GM18502 (cell line): ENCODE measurements around the gene HHAT.

Experiments
- ATAC-seq: cut with Tn5 transposase; IDR thresholded peaks from one replicate; pipeline ENCODE4 v1.9.1; 2021; ENCODE audit warnings: mild to moderate bottlenecking; ENCODE audit not compliant: unreplicated experiment, poor library complexity

The HHAT gene

GRCh38 chr1:210328746-210329503 lies at the start of gene HHAT:
Gene HHAT (plus strand): TSS chr1:210328902. CDS start chr1:210348976, 20,074 bp downstream.
- ATAC-seq, result peak; percentile 68

- ATAC-seq, result no peak
Observed at GRCh38 chr1:210280221-210280620, 48.5 kb upstream of the HHAT start.

DNA sequence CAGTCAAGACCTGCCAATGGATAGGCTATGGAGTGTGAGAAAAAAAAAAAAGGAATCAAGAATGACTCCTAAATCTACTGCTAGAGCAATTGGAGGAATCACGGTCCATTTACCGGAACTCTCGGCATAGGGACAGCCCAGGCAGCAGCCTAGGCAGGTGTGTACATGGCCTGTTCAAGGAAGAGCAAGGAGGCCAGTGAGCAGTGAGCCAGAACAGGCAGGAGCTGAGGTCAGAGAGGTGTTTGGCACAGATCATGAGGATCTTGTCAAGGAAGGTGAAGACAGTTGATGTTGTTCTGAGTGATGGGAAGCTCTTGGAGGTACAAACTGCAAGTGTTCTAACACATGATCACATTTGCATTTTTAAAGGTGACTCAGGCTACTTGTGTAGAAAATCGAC lies 40.6 kb upstream of the HHAT start:
- no peak for ATAC-seq

DNA sequence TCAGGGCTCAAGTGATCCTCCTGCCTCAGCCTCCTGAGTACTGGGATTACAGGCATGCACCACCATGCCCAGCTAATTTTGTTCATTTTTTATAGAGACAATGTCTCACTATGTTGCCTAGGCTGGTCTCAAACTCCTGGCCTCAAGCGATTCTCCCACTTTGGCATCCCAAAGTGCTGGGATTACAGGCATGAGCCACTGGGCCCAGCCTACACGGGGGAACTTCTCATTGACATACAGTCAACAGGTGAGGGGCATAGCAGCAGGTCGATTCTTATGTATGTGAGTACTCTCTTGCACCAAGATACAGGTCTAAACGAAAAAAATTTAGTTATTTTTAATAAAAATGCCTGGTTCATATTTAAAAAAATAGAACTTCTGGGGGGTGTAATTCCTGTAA lies 39.5 kb upstream of the HHAT start:
- no peak for ATAC-seq

DNA sequence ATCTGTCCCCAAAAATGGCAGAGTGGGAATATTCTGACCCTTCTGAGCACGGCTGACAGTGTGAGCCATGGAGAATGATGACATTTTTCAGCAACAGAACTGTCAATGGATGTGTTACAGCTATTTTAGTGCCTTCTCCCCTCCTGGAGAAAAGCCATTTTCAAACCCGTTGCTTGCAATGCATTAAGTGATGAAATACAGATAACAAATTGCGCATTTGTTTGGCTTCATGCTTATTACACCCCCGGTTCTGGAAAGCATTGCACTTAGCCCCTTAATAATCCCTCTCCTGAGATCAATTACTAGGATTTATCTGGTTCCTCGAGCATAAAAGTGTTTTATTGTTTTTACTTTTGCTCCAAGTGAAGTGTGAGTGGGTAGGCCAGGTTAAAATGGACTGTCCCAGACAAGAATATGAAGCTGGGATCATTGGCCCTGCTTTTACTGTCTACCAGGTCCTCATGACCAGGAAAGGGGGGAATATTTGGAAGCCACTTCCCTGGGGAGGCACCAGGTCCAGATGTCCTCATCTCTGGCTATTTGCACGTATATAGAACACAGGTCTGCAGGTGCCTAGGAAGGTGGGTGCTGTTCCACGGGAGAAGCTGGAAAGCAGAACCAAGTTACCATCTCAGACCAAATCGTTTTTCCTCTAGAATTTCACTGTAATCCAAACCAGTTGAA lies 37.5 kb upstream of the HHAT start:
- ATAC-seq, result no peak

GRCh38 chr1:210291786-210292230 lies 36.9 kb upstream of the HHAT start:
- ATAC-seq, result no peak

DNA sequence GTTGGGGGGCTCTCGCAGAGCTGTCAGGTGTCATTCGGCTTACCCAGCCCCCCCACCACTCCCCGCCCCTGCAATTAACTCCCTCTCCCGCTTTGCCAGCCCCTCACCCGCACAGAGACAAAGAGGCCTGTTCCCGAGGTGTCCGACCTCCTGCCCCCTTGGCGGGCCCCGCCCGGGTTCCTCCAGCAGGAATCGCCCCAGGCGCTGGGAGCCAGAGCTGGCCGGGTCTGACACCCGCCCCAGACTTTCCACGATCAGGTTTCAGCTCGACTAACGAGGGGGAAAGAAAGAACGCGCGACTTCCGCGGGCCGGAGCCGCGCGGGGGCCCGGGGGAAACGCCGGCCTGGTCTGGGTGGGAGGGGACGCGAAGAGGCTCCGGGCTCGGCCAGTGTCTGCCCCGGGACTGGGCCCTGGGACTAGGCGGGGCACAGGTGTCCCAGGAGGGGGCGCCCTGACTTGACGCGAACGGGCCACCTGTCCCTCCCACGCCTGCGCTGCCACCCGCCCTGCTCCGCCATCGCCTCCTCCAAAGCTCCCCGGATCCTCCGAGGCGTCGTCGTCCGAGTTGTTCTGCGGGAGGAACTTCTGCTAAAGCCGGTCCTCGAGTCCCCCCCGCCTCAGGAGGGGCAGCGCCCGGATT lies 36.4 kb upstream of the HHAT start:
- ATAC-seq, result peak; percentile 79

GRCh38 chr1:210293171-210293607 lies 35.5 kb upstream of the HHAT start:
- ATAC-seq, result no peak

GRCh38 chr1:210294999-210295745 lies 33.5 kb upstream of the HHAT start:
- no peak for ATAC-seq

DNA sequence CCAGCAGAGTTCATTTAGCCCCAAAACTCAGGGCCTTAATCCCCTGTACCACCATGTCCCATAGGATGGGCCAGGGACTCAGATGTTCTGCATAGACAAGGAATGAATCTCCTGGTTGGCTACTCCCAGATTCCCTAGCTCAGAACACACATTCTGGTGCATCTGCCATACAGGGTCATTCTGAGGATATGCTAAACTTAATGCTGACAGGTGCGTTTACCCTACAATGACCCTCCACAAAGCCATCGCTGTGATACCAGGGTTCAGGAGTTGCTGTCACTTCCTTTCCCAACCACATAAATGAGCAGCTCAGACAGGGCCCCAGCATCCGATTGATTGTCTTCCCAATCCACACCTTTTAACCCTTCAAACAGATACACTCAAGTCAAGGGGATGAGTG lies 32.0 kb upstream of the HHAT start:
- ATAC-seq, result no peak

DNA sequence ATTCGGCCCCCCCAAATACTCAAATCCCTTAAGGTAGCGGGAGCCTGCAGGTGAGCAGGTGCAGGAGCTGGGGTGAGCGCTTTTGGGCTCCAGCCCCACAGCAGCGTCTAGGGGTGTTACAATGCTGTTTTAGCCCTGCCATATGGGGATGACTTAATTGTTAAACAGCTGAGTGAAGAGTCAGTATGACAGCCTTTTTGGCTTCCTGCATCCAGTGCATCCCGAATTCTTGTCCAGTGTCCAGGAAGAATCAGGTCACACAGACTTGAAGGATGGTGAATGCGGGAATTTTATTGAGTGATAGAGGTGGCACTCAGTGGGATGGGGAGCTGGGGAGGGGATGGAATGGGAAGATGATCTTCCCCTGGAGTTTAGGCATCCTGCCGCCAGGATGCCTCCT lies 30.4 kb upstream of the HHAT start:
- ATAC-seq, result no peak

- no peak for ATAC-seq
Observed at GRCh38 chr1:210298936-210299335, 29.8 kb upstream of the HHAT start.

- ATAC-seq, result no peak
Observed at GRCh38 chr1:210299501-210299900, 29.2 kb upstream of the HHAT start.

DNA sequence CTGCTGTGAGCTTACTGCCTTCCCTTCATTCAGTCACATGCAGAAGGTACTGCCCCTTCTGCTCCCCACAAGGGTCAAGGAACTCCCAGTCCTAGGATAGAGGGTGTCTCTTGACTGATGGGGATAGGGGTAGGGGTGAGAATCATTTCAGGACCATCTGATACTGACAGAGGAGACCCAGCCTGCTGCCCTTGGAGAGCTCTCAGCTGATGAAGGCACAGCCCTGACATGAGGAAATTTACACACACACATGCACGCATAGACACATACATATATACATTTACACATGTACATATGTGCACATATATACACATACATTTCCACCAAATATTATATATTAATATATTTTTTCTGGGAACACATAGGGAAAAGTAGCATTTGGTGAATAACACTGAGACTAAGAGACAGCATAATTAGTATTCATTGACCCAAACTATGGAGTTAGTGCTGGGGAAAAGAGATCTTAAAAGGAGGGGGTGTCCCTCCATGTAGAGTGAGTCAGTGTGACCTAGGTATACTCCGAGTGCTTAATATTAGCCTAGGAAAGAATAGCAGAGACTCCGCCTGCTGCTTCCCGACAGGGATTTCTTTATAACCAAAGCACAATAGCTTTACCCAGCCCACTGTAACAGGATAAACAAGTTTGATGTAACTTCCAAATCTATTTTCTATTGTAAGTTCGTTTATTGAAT lies 27.6 kb upstream of the HHAT start:
- no peak for ATAC-seq

DNA sequence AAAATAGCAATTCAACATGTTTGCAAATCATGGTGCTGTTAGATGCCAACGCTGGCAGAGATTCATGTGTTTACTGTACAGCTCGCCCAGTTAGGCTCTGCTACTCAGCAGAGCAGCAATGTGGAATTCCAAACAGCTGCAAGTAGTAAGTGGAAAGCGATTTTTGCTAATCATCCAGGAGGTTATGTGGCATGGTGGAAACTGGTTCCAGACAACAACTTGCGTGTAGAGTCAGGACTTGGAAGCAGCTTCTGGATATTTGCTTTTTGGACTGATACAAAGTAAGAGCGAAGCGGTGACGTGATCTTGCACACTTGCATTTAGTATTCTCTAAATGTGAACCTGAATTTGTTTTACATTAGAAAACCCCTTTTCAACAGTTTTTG lies 27.1 kb upstream of the HHAT start:
- no peak for ATAC-seq

GRCh38 chr1:210302501-210302900 lies 26.2 kb upstream of the HHAT start:
- ATAC-seq, result no peak

- no peak for ATAC-seq
Observed at GRCh38 chr1:210303391-210303790, 25.3 kb upstream of the HHAT start.

- no peak for ATAC-seq
Observed at GRCh38 chr1:210310562-210311153, 18.0 kb upstream of the HHAT start.

- no peak for ATAC-seq
Observed at GRCh38 chr1:210311726-210312493, 16.8 kb upstream of the HHAT start.
